Measurements from ENCODE around the gene CABLES1. TPM values are rescaled to one million over a fixed set of nuclear protein-coding genes. Genes with fewer than 3 reads are reported as not detected.

Gene CABLES1
- polyA plus RNA-seq, 2 of the 4 experiments (the other 2 are of a cell fraction) = 4.5 to 8.6 TPM

DNA sequence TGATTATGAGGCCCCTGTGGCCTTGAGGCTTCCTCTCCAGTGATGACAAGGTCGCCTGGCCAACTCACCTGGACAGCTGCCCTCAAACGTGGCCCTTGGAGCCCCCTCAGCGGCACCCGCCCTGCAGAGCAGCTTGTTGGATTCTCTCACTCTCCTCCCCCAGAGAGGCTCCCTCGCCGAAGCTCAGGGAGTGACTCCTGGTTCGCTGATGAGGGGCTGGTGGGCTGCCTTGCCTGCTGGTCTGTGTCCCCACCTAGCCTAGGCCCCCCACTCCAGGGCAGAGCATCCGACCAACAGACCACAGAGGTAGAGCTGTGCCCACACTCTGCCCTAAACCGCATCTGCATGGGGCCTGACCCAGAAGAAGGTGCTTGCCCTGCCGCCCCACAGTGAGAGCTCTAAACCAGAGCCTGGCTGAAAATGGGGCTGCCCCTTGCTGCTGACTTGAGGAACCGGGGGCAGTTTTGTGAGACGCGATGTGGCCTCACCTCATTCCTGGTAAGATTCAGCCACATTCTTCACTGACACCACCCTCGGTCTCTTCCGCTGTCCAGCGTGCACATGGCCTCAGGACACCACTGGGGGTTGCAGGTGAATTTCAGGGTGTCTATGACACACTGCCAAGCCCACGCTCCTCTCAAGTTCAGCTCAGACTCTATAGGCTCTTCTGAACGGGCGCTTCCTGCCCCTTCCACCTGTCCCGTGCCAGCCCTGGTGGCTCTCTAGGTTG, 131.6 kb downstream of the CABLES1 start:
- FAIRE-seq (no peak), ATAC-seq (no peak), DNase-seq (ENCODE audit: low read depth in 1 of 2, low spot score in 1 of 2) (no peak)
- POLR2A ChIA-PET = no interaction called here
- 83% methylated on average over 13 of the region's 20 CpGs for WGBS (ENCODE audit: missing lambda C conversion rate)
- no peak overlapping the region for H3K4me2 ChIP-seq
- no peak for TF ChIP-seq ZNF302 (CRISPR knock-in tag; IDR thresholded peaks at IDR 0.05)
- TF ChIP-seq, protein P1, sequence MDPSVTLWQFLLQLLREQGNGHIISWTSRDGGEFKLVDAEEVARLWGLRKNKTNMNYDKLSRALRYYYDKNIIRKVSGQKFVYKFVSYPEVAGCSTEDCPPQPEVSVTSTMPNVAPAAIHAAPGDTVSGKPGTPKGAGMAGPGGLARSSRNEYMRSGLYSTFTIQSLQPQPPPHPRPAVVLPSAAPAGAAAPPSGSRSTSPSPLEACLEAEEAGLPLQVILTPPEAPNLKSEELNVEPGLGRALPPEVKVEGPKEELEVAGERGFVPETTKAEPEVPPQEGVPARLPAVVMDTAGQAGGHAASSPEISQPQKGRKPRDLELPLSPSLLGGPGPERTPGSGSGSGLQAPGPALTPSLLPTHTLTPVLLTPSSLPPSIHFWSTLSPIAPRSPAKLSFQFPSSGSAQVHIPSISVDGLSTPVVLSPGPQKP (IDR thresholded peaks at IDR 0.05; ENCODE audit: low read depth, low read length) = no peak
- no peak overlapping the region for H3K4me3 ChIP-seq
- no peaks in the 10 kb centered on the region for H3K4me1 ChIP-seq
- CTCF ChIA-PET = interaction anchor here (0.7 kb wide), 1 partner anchor 67 kb away, joined by 4 read pairs; no protein-coding TSS in a partner anchor
- H3K27ac ChIP-seq = no peak overlapping the region
- H3K9me3 ChIP-seq = peaks cover 13% of the 10 kb centered on the region; the same call in 1 of the 3 replicates

DNA sequence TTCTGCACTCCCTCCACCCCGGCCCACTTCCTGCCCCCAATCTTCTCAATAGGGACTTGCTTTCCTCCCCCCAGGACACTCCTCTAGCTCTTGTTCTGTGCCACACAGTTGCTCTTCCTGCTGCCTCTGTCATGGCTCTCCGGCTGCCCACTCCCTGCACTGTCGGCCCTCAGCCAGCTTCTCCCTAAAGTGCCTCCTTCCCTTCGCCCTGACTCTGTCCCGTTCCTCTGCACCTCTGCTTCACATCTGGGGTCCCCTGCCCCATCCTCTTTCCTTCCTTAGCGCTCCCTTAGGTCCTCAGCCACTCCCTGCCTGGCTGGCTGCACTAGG, 132.1 kb downstream of the CABLES1 start:
- TF ChIP-seq, protein P2, sequence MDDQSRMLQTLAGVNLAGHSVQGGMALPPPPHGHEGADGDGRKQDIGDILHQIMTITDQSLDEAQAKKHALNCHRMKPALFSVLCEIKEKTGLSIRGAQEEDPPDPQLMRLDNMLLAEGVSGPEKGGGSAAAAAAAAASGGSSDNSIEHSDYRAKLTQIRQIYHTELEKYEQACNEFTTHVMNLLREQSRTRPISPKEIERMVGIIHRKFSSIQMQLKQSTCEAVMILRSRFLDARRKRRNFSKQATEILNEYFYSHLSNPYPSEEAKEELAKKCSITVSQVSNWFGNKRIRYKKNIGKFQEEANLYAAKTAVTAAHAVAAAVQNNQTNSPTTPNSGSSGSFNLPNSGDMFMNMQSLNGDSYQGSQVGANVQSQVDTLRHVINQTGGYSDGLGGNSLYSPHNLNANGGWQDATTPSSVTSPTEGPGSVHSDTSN (IDR thresholded peaks at IDR 0.05) = no peak
- TF ChIP-seq SREBF2 (IDR thresholded peaks at IDR 0.05) (no peak), MYC (IDR thresholded peaks at IDR 0.05; ENCODE audit: borderline replicate concordance, low read length) (no peak), FOSL2 (IDR thresholded peaks at IDR 0.05) (no peak), FOSL2 (CRISPR knock-in tag; IDR thresholded peaks at IDR 0.05) (no peak), MAZ (IDR thresholded peaks at IDR 0.05; ENCODE audit: borderline replicate concordance, low read depth, low read length) (no peak), ZFP36 (IDR thresholded peaks at IDR 0.05; ENCODE audit: borderline replicate concordance, partially characterized antibody) (no peak), POLR2A (IDR thresholded peaks at IDR 0.05; ENCODE audit: low read length) (no peak), ZNF302 (CRISPR knock-in tag; IDR thresholded peaks at IDR 0.05) (no peak), ESRRA (IDR thresholded peaks at IDR 0.05; ENCODE audit: borderline replicate concordance, low read length) (no peak), RFX5 (IDR thresholded peaks at IDR 0.05) (no peak), EHMT2 (IDR thresholded peaks at IDR 0.05; ENCODE audit: low read depth) (no peak), CHD4 (IDR thresholded peaks at IDR 0.05; ENCODE audit: borderline replicate concordance) (no peak), EHF (CRISPR knock-in tag; IDR thresholded peaks at IDR 0.05) (no peak), EP300 (IDR thresholded peaks at IDR 0.05) (no peak), NPAS2 (CRISPR knock-in tag; IDR thresholded peaks at IDR 0.05; ENCODE audit: borderline replicate concordance) (no peak)
- TF ChIP-seq, protein P3, sequence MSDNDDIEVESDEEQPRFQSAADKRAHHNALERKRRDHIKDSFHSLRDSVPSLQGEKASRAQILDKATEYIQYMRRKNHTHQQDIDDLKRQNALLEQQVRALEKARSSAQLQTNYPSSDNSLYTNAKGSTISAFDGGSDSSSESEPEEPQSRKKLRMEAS (IDR thresholded peaks at IDR 0.05) = no peak
- TF ChIP-seq, protein P4, sequence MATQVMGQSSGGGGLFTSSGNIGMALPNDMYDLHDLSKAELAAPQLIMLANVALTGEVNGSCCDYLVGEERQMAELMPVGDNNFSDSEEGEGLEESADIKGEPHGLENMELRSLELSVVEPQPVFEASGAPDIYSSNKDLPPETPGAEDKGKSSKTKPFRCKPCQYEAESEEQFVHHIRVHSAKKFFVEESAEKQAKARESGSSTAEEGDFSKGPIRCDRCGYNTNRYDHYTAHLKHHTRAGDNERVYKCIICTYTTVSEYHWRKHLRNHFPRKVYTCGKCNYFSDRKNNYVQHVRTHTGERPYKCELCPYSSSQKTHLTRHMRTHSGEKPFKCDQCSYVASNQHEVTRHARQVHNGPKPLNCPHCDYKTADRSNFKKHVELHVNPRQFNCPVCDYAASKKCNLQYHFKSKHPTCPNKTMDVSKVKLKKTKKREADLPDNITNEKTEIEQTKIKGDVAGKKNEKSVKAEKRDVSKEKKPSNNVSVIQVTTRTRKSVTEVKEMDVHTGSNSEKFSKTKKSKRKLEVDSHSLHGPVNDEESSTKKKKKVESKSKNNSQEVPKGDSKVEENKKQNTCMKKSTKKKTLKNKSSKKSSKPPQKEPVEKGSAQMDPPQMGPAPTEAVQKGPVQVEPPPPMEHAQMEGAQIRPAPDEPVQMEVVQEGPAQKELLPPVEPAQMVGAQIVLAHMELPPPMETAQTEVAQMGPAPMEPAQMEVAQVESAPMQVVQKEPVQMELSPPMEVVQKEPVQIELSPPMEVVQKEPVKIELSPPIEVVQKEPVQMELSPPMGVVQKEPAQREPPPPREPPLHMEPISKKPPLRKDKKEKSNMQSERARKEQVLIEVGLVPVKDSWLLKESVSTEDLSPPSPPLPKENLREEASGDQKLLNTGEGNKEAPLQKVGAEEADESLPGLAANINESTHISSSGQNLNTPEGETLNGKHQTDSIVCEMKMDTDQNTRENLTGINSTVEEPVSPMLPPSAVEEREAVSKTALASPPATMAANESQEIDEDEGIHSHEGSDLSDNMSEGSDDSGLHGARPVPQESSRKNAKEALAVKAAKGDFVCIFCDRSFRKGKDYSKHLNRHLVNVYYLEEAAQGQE (IDR thresholded peaks at IDR 0.05) = no peak
- ATAC-seq (no peak), FAIRE-seq (no peak), DNase-seq (ENCODE audit: low read depth in 1 of 2, low spot score in 1 of 2) (no peak)
- 80% methylated on average over 6 of the region's 6 CpGs for WGBS (ENCODE audit: missing lambda C conversion rate)
- CTCF ChIA-PET = no interaction called here
- Histone ChIP-seq H3K4me3 (no peak overlapping the region), H3K9me3 (peaks cover 13% of the 10 kb centered on the region; the same call in 1 of the 3 replicates), H3K4me2 (no peak overlapping the region), H3K4me1 (no peaks in the 10 kb centered on the region), H3K27ac (no peak overlapping the region)
- POLR2A ChIA-PET = no interaction called here
